HepG2 (cell line): Measurements from ENCODE around the gene SLC6A12. TPM values are rescaled to one million over a fixed set of nuclear protein-coding genes. Genes with fewer than 3 reads are reported as not detected.

ENCODE experiments used
- ATAC-seq: fragments of 200-7000 bp; cut with Tn5 transposase; 3 replicates; pipeline ENCODE4 v1.9.1; 2020; ENCODE audit warnings: mild to moderate bottlenecking, moderate library complexity
- BruUV-seq: library from RNA; stranded (reverse); fragments of 400-500 nt; replicated peaks from 2 replicates; lab custom pipeline; 2021; lab: Mats Ljungman, UMichigan
- CTCF ChIA-PET: fragments of 300-600 bp; formaldehyde crosslinking; extraction: SDS; loops from one replicate; lab custom pipeline; 2021; ENCODE audit warnings: low total read pairs, inconsistent platforms, low intra/inter-chr PET ratio; lab: Yijun Ruan, JAX
- POLR2A ChIA-PET: fragments of 350-600 bp; sonication (Branson Sonifier 250); formaldehyde crosslinking; loops from one replicate; lab custom pipeline; 2020; ENCODE audit warnings: antibody characterized with exemption, inconsistent platforms; lab: Yijun Ruan, JAX
- DNase-seq: peaks from one replicate; pipeline ENCODE4 v3.0.0-alpha.2; 2015; ENCODE audit warnings: low spot score
- FAIRE-seq: peaks from 3 replicates; lab custom pipeline; 2011; peaks lifted over from hg19 to GRCh38; lab: Jason Lieb, UNC
- H2AFZ ChIP-seq: one replicate; pipeline ENCODE4 v1.6.1; 2011; ENCODE audit warnings: low read length, inconsistent platforms
- H3K27ac ChIP-seq: fragments of 300-600 bp; 3 replicates; pipeline ENCODE4 v1.8.0; 2011; ENCODE audit warnings: mixed run types, mild to moderate bottlenecking, mixed read lengths, low read length, inconsistent platforms; ENCODE audit not compliant: insufficient read depth; ENCODE audit errors: extremely low read length
- H3K27me3 ChIP-seq, 2 experiments: fragments of 200-600 bp in 1 of 2; 2 replicates in 1 of 2; 3 replicates in 1 of 2; pipeline versions ENCODE4 v1.6.0 to v1.8.0; 2011; ENCODE audit warnings: low read length in 2 of 2, mild to moderate bottlenecking in 2 of 2, moderate library complexity in 2 of 2, inconsistent platforms in 1 of 2; ENCODE audit not compliant: insufficient read depth in 2 of 2, control insufficient read depth in 1 of 2
- H3K36me3 ChIP-seq, 2 experiments: fragments of 200-600 bp in 1 of 2; replicated peaks in 1 of 2; 2 replicates in 1 of 2; 3 replicates in 1 of 2; pipeline versions ENCODE4 v1.5.1 to v1.8.0; 2011; ENCODE audit warnings: low read length in 2 of 2, inconsistent platforms in 1 of 2; ENCODE audit not compliant: insufficient read depth in 2 of 2, control insufficient read depth in 1 of 2
- H3K4me1 ChIP-seq: 2 replicates; pipeline ENCODE4 v1.5.1; 2012; ENCODE audit warnings: low read length, inconsistent platforms; ENCODE audit not compliant: insufficient read depth
- H3K4me2 ChIP-seq: 2 replicates; pipeline ENCODE4 v1.6.0; 2011; ENCODE audit warnings: low read depth, low read length, inconsistent platforms
- H3K4me3 ChIP-seq, 3 experiments: fragments of 200-600 bp in 1 of 3; sonication (generic), shearing (Covaris generic) in 1 of 3; replicated peaks in 1 of 3; 2 replicates each; pipeline ENCODE4 v1.5.1; 2011 to 2016; ENCODE audit warnings: low read length in 3 of 3, inconsistent platforms in 2 of 3, low read depth in 2 of 3, mild to moderate bottlenecking in 2 of 3, control low read depth in 1 of 3, mixed read lengths in 1 of 3; ENCODE audit not compliant: insufficient read depth in 1 of 3
- H3K79me2 ChIP-seq: one replicate; pipeline ENCODE4 v1.6.1; 2011; ENCODE audit warnings: low read length, inconsistent platforms; ENCODE audit not compliant: insufficient read depth
- H3K9ac ChIP-seq: 2 replicates; pipeline ENCODE4 v1.6.0; 2011; ENCODE audit warnings: mild to moderate bottlenecking, low read depth, low read length, inconsistent platforms; ENCODE audit not compliant: insufficient read depth
- H3K9me3 ChIP-seq: 2 replicates; pipeline ENCODE4 v1.5.1; 2012; ENCODE audit warnings: mild to moderate bottlenecking, low read length
- H4K20me1 ChIP-seq: 2 replicates; pipeline ENCODE4 v1.6.0; 2011; ENCODE audit warnings: inconsistent platforms, mild to moderate bottlenecking, low read length, moderate library complexity; ENCODE audit not compliant: insufficient read depth
- ATF7 ChIP-seq, 2 experiments: fragments of 450-650 bp in 1 of 2; sonication (generic) in 1 of 2; formaldehyde crosslinking in 1 of 2; IDR thresholded peaks; 2 replicates each; pipeline versions ENCODE4 v1.4.0 to v1.6.1; 2016 to 2020; ENCODE audit warnings: antibody characterized with exemption in 1 of 2, mild to moderate bottlenecking in 1 of 2, missing genetic modification reagents in 1 of 2
- CEBPB ChIP-seq: IDR thresholded peaks from 2 replicates; pipeline ENCODE4 v1.6.1; 2011; ENCODE audit warnings: low read depth, low read length, improper control_type of control experiment, borderline replicate concordance
- HOXA9 ChIP-seq: sonication (generic); formaldehyde crosslinking; IDR thresholded peaks from 2 replicates; pipeline ENCODE4 v1.8.1; 2022; ENCODE audit warnings: missing genetic modification reagents, mild to moderate bottlenecking, moderate library complexity, borderline replicate concordance
- KDM5A ChIP-seq: fragments of 200-600 bp; sonication (generic); IDR thresholded peaks from 2 replicates; pipeline ENCODE4 v1.7.0; 2018; ENCODE audit warnings: antibody characterized with exemption, mild to moderate bottlenecking, low read length, borderline replicate concordance
- KDM6A ChIP-seq: IDR thresholded peaks from 2 replicates; pipeline ENCODE4 v1.6.1; 2016; ENCODE audit warnings: low read depth
- MBD4 ChIP-seq: IDR thresholded peaks from 2 replicates; pipeline ENCODE4 v1.6.1; 2012; ENCODE audit warnings: low read length, inconsistent platforms, borderline replicate concordance
- NFE2L2 ChIP-seq: fragments of 150-350 bp; IDR thresholded peaks from 2 replicates; pipeline ENCODE4 v1.6.1; 2014; ENCODE audit warnings: low read length
- NFKBIZ ChIP-seq: IDR thresholded peaks from 2 replicates; pipeline ENCODE4 v1.6.1; 2018; ENCODE audit warnings: missing genetic modification reagents, missing compliant biosample characterization
- SOX13 ChIP-seq, 3 experiments: fragments of 450-650 bp in 1 of 3; sonication (generic) in 1 of 3; formaldehyde crosslinking in 1 of 3; IDR thresholded peaks in 2 of 3; conservative IDR thresholded peaks in 1 of 3; 2 replicates each; pipeline versions ENCODE4 v1.5.0 to v1.6.1; 2016 to 2020; ENCODE audit warnings: antibody characterized with exemption in 1 of 3, mild to moderate bottlenecking in 1 of 3, missing compliant biosample characterization in 1 of 3, missing genetic modification reagents in 1 of 3, moderate library complexity in 1 of 3
- TAF15 ChIP-seq: fragments of 200-400 bp; formaldehyde crosslinking; IDR thresholded peaks from one replicate; pipeline ENCODE4 v1.6.1; 2018; ENCODE audit warnings: mild to moderate bottlenecking, low read depth, low read length; ENCODE audit not compliant: poor library complexity, severe bottlenecking
- ZFP36L2 ChIP-seq: sonication (generic); formaldehyde crosslinking; IDR thresholded peaks from 2 replicates; pipeline ENCODE4 v1.4.0; 2020; ENCODE audit warnings: missing genetic modification reagents
- ZFP82 ChIP-seq: sonication (generic); formaldehyde crosslinking; IDR thresholded peaks from 2 replicates; pipeline ENCODE4 v1.5.1; 2020; ENCODE audit warnings: mild to moderate bottlenecking, missing genetic modification reagents, borderline replicate concordance
- ZNF3 ChIP-seq: IDR thresholded peaks from 2 replicates; pipeline ENCODE4 v1.7.0; 2017; ENCODE audit warnings: inconsistent platforms
- ZNF775 ChIP-seq: sonication (generic); formaldehyde crosslinking; IDR thresholded peaks from 2 replicates; pipeline ENCODE4 v1.4.0; 2020; ENCODE audit warnings: missing genetic modification reagents, mild to moderate bottlenecking, moderate library complexity, borderline replicate concordance
- ZNF83 ChIP-seq: sonication (generic); formaldehyde crosslinking; IDR thresholded peaks from 2 replicates; pipeline ENCODE4 v1.4.0; 2020; ENCODE audit warnings: missing genetic modification reagents, mild to moderate bottlenecking, borderline replicate concordance
- ZSCAN9 ChIP-seq: IDR thresholded peaks from 2 replicates; pipeline ENCODE4 v1.6.1; 2016; ENCODE audit warnings: borderline replicate concordance
- WGBS: methylation state at CpG from one replicate; pipeline ENCODE4 v1.1.6; 2017; ENCODE audit warnings: low lambda C conversion rate; 5-methylcytosine and 5-hydroxymethylcytosine counted together
- in situ Hi-C: cut with HindIII; loops from 2 replicates; pipeline ENCODE4 v1.10.0; 2017; ENCODE audit warnings: low pct_unique_long_range_greater_than_20kb; ENCODE audit not compliant: extremely low pct_ligation_motif_present
- intact Hi-C: fragments of 100-400 bp; cut with micrococcal nuclease; formaldehyde crosslinking; loops from one replicate; pipeline ENCODE4 v1.10.0; 2022; ENCODE audit not compliant: unreplicated experiment
- polyA plus RNA-seq, 8 experiments: library from polyadenylated mRNA; depleted of rRNA in 3 of 8; stranded (reverse) in 7 of 8; unstranded in 1 of 8; fragments of >200 nt; fragmentation: Illumina TruSeq in 4 of 8; extraction: Trizol in 4 of 8; gene quantifications; 2 replicates each; pipeline versions ENCODE4 v1.2.1 to v1.2.3, GENCODE V29; 2011 to 2016; ENCODE audit warnings: low read depth in 4 of 8, missing spikeins in 1 of 8, mixed read lengths in 1 of 8; ENCODE audit not compliant: insufficient read depth in 1 of 8
- total RNA-seq, 5 experiments: library from RNA; depleted of rRNA; stranded (reverse); fragments of >200 nt; fragmentation: Illumina TruSeq; extraction: Trizol; gene quantifications; 2 replicates each; pipeline ENCODE4 v1.2.3, GENCODE V29; 2016; ENCODE audit warnings: low read depth in 1 of 5

The SLC6A12 gene
- total and polyA plus RNA-seq, 2 of the 13 experiments (the other 11 are each of a cell fraction or from before 2014, with no cell fraction given): 3.7 to 18.8 TPM

DNA sequence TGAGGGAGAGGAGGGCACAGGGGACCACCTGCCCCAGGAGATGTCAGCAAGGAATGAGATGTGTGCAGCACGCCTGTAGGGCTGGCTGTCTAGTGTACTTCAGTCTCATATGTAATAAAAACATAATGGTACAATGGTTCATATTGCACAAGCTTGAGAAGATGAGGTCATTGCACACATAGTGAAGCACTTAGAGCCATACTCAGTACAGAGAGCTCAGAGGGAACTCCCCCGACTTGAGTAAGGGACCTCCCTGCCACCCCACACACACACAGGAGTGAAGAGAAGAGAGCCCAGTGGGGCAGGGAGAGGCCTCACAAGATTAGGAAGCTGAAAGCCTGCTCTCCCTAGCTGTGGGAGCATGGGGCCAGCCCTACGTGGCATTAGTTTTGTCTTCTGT lies 61.5 kb downstream of the SLC6A12 start:
- Histone ChIP-seq H3K4me2 (no peak overlapping the region), H3K27me3 (peaks cover 9 to 41% of the 10 kb centered on the region in 2 experiments; a peak in 4 of 5 replicates), H3K36me3 (no peaks in the 10 kb centered on the region), H4K20me1 (no peaks in the 10 kb centered on the region), H3K9ac (no peak overlapping the region), H3K4me1 (peaks cover 11% of the 10 kb centered on the region), H3K4me3 (no peak overlapping the region), H3K27ac (no peak overlapping the region), H3K79me2 (no peaks in the 10 kb centered on the region), H3K9me3 (no peaks in the 10 kb centered on the region), H2AFZ (no peak overlapping the region)
- FAIRE-seq: no peak
- intact Hi-C loops (no loop called here), in situ Hi-C loops (no loop called here)
- CTCF ChIA-PET: no interaction called here
- WGBS: 7% methylated on average over 3 of the region's 3 CpGs
- DNase-seq: no peak
- peak; percentile 11 for ATAC-seq
- peak; percentile 42 for TF ChIP-seq ATF7 (IDR thresholded peaks at IDR 0.05)
- no peak for TF ChIP-seq ATF7 (CRISPR knock-in tag; IDR thresholded peaks at IDR 0.05)
- TF ChIP-seq NFKBIZ: no peak
- TF ChIP-seq CEBPB: peak; percentile 50; the same call in 1 of the 2 replicates
- no peak for TF ChIP-seq NFE2L2
- POLR2A ChIA-PET: no interaction called here
- BruUV-seq: no TSS peak

DNA sequence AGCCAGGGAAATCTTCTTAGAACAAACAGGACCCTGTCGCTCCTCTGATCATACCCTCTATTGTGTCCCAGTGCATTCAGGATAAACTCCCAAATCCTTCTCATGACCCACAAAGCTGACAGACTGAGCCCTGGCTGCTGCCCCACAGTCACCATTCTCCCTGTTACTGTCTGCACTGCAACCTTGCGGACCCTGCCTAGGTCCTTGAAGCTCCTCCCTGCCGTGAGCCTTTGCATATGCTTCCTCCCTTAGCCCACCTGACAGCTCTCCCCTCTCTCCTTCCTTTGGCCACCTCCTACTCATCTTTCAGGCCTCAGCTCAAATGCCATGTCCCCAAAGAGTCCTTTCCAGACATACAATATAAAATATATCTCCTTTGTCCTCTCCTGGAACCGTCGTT lies 62.4 kb downstream of the SLC6A12 start:
- H3K4me2 ChIP-seq: no peak overlapping the region
- ATAC-seq (no peak), FAIRE-seq (no peak), DNase-seq (no peak)
- no peak overlapping the region for H3K27ac ChIP-seq
- in situ Hi-C loops (no loop called here), intact Hi-C loops (no loop called here)
- ChIA-PET CTCF (no interaction called here), POLR2A (no interaction called here)
- 45% methylated on average over 5 of the region's 5 CpGs for WGBS
- no TSS peak for BruUV-seq
- H4K20me1 ChIP-seq: no peaks in the 10 kb centered on the region
- no peak overlapping the region for H3K4me3 ChIP-seq
- H3K9me3 ChIP-seq: no peaks in the 10 kb centered on the region
- no peak overlapping the region for H2AFZ ChIP-seq
- peaks cover 6 to 34% of the 10 kb centered on the region in 2 experiments; a peak in 4 of 5 replicates for H3K27me3 ChIP-seq
- no peaks in the 10 kb centered on the region for H3K79me2 ChIP-seq
- H3K9ac ChIP-seq: no peak overlapping the region
- H3K4me1 ChIP-seq: peaks cover 14% of the 10 kb centered on the region
- no peaks in the 10 kb centered on the region for H3K36me3 ChIP-seq
- TF ChIP-seq ZFP82 (CRISPR knock-in tag): no peak
- no peak for TF ChIP-seq KDM6A
- TF ChIP-seq SOX13 (IDR thresholded peaks at IDR 0.05): no peak
- no peak for TF ChIP-seq SOX13 (CRISPR knock-in tag; conservative IDR thresholded peaks at IDR 0.05 in 1 of 2, IDR thresholded peaks at IDR 0.05 in 1 of 2)
- TF ChIP-seq KDM5A: no peak
- no peak for TF ChIP-seq TAF15
- TF ChIP-seq MBD4: no peak
- TF ChIP-seq ZFP36L2 (CRISPR knock-in tag): no peak
- TF ChIP-seq ZSCAN9: no peak
- no peak for TF ChIP-seq ZNF775 (CRISPR knock-in tag)
- no peak for TF ChIP-seq ZNF3
- TF ChIP-seq HOXA9 (CRISPR knock-in tag): no peak
- TF ChIP-seq ZNF83 (CRISPR knock-in tag): no peak
